GF-D8 (cell line): ENCODE data around the gene METAP1D.

Experiments used
- DNase-seq: peaks from one replicate; lab custom pipeline; 2025; lab: John Stamatoyannopoulos, UW

METAP1D gene

GRCh38 chr2:172080641-172081220 lies 81.0 kb downstream of the METAP1D start:
- DNase-seq = no peak

GRCh38 chr2:172081221-172082022 lies 81.7 kb downstream of the METAP1D start:
- no peak for DNase-seq

- no peak for DNase-seq
Measured at GRCh38 chr2:172082105-172082943, 82.6 kb downstream of the METAP1D start.

- DNase-seq = no peak
Measured at GRCh38 chr2:172082944-172083627, 83.3 kb downstream of the METAP1D start.

- DNase-seq = no peak
Measured at GRCh38 chr2:172083628-172084394, 84.1 kb downstream of the METAP1D start.

GRCh38 chr2:172084395-172084644 lies 84.6 kb downstream of the METAP1D start:
- peak; percentile 48 for DNase-seq

- peak; percentile 80 for DNase-seq
Measured at GRCh38 chr2:172084645-172085459, 85.1 kb downstream of the METAP1D start.

- no peak for DNase-seq
Measured at GRCh38 chr2:172085460-172086159, 85.9 kb downstream of the METAP1D start, which contains the start of gene DLX1. Gene DLX1 (plus strand): TSS chr2:172085507. CDS start chr2:172085678, 171 bp downstream.

- DNase-seq = no peak
Measured at GRCh38 chr2:172086241-172087206, 86.8 kb downstream of the METAP1D start.

- no peak for DNase-seq
Measured at GRCh38 chr2:172087207-172087779, 87.5 kb downstream of the METAP1D start.

GRCh38 chr2:172087780-172088244 lies 88.1 kb downstream of the METAP1D start:
- no peak for DNase-seq

- DNase-seq = no peak
Measured at GRCh38 chr2:172088245-172089004, 88.7 kb downstream of the METAP1D start.

- DNase-seq = no peak
Measured at GRCh38 chr2:172089005-172089504, 89.3 kb downstream of the METAP1D start.

- DNase-seq = no peak
Measured at GRCh38 chr2:172089633-172090032, 89.9 kb downstream of the METAP1D start.

GRCh38 chr2:172090044-172090961 lies 90.5 kb downstream of the METAP1D start:
- no peak for DNase-seq

GRCh38 chr2:172091000-172091641 lies 91.4 kb downstream of the METAP1D start:
- no peak for DNase-seq
